ENCODE data around the gene FGF3. TPM values are rescaled to one million over a fixed set of nuclear protein-coding genes. Genes with fewer than 3 reads are reported as not detected.

The FGF3 gene
- total and polyA plus RNA-seq, 9 of the 15 experiments (the other 6 are each of a cell fraction or from before 2014, with no cell fraction given): not detected

DNA sequence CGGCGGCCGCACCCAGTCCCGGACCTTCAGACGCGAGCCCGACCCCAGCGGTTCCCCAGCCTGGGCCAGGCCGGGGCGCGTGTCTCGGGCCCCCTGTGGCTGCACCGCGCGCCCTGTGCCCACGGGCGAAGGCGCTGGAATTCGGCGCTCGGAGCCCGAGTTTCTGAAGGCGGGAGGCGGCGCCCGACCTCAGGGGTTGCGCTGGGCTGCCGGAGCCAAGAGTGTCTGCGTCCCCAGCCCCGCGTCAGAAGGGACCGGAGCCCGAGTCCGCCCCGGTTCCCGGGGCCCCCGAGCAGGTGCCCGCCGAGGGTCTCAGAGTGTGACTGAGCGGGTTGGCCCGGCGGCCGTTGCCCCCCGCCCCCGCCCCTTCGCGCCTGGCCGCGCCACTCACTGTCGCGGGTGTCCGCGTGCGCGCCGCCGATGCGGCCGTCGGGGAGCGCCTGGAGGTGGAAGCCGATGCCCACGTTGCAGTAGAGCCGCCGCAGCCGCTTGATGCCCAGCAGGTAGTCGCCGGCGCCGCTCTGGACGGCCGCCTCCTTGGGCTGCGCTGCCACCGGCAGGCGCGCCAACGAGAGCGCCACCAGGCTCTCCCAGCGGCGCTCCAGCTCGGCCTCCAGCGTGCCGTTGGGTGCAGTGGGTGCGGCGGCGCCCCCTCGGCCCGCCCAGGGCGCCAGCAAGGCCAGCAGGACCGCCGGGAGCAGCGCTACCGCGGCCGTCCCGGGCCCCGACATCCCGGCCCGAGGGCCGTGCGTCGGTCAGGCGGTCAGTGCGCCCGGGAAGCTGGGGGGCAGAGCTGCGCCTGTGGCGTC is 44.7 kb downstream of the FGF3 start:
- DNase-seq (ENCODE audit: extremely low read depth in 1 of 4, low spot score in 3 of 4): no peak
- Histone ChIP-seq H2AFZ (ENCODE audit: low read depth, low read length) (no peak overlapping the region), H3K4me1 (replicated peaks in 1 of 2; ENCODE audit: control insufficient read depth in 2 of 2, insufficient read depth in 2 of 2, low read length in 2 of 2) (peaks cover 0 to 19% of the 10 kb centered on the region in 2 experiments; a peak in 1 of 5 replicates), H3K27me3 (ENCODE audit: control insufficient read depth in 2 of 2, insufficient read depth in 2 of 2, low read length in 2 of 2) (peaks cover 40 to 62% of the 10 kb centered on the region in 2 experiments), H3K9ac (ENCODE audit: insufficient read depth in 1 of 2, low read depth in 2 of 2, low read length in 2 of 2) (no peak overlapping the region), H3K79me2 (ENCODE audit: control insufficient read depth, insufficient read depth, low read length) (no peaks in the 10 kb centered on the region), H3K36me3 (ENCODE audit: control insufficient read depth, insufficient read depth, low read length) (no peaks in the 10 kb centered on the region), H3K4me3 (no peak overlapping the region), H3K27ac (ENCODE audit: extremely low read depth, low read depth, low read length) (no peak overlapping the region), H3K9me3 (replicated peaks; ENCODE audit: control insufficient read depth, insufficient read depth, low read depth, low read length) (no peaks in the 10 kb centered on the region), H3K9me1 (ENCODE audit: control insufficient read depth, insufficient read depth, low read length) (no peaks in the 10 kb centered on the region), H3K4me2 (ENCODE audit: insufficient read depth, low read length) (no peak overlapping the region), H4K20me1 (replicated peaks; ENCODE audit: control insufficient read depth, insufficient read depth, low read length) (peaks cover 4% of the 10 kb centered on the region; the same call in 1 of the 2 replicates)
- no peak for ATAC-seq
- intact Hi-C loops (cut with micrococcal nuclease) (no loop called here), in situ Hi-C loops (cut with MboI) (no loop called here)
- ChIA-PET POLR2A (interaction anchor here (0.6 kb wide), 1 partner anchor 13 kb away, joined by 4 read pairs; no protein-coding TSS in a partner anchor), CTCF (ENCODE audit: low intra/inter-chr PET ratio) (no interaction called here)
- WGBS (ENCODE audit: insufficient coverage, low coverage, missing lambda C conversion rate): 37% methylated on average over 41 of the region's 107 CpGs
- no peak for TF ChIP-seq CTBP1 (IDR thresholded peaks at IDR 0.05; ENCODE audit: borderline replicate concordance)
- TF ChIP-seq ZNF431 (CRISPR knock-in tag; IDR thresholded peaks at IDR 0.05): no peak
- TF ChIP-seq SMARCB1 (IDR thresholded peaks at IDR 0.05; ENCODE audit: insufficient read length, low read depth): no peak
- no peak for TF ChIP-seq ZNF23 (CRISPR knock-in tag; IDR thresholded peaks at IDR 0.05)
- TF ChIP-seq SAP30 (IDR thresholded peaks at IDR 0.05; ENCODE audit: borderline replicate concordance, insufficient read depth, low read depth, low read length, poor library complexity, severe bottlenecking): no peak
- TF ChIP-seq TARDBP (IDR thresholded peaks at IDR 0.05): no peak
- no peak for TF ChIP-seq ZNF408 (CRISPR knock-in tag; IDR thresholded peaks at IDR 0.05; ENCODE audit: low read depth)
- TF ChIP-seq ZNF695 (CRISPR knock-in tag; IDR thresholded peaks at IDR 0.05): no peak
- TF ChIP-seq MAFG (tag; conservative IDR thresholded peaks at IDR 0.05): no peak
- FAIRE-seq: no peak
- BruUV-seq (replicated peaks): no TSS peak

Measured in K562 (cell line).